ENCODE results near the gene FBXW8.

- no peak for TF ChIP-seq POLR2A (IDR thresholded peaks at IDR 0.05)
- TF ChIP-seq CTCF (IDR thresholded peaks at IDR 0.05): no peak
Observed at GRCh38 chr12:116990971-116991966, 80.5 kb downstream of the FBXW8 start.

All from esophagus squamous epithelium (tissue), 4 donors.